IMR-90 (cell line): Measurements from ENCODE around the gene SETX. TPM values are rescaled to one million over a fixed set of nuclear protein-coding genes. Genes with fewer than 3 reads are reported as not detected.

Experiments
- ATAC-seq: fragments of 200-7000 bp; cut with Tn5 transposase; 2 replicates; pipeline ENCODE4 v1.9.1; 2020; ENCODE audit warnings: low read depth, mild to moderate bottlenecking, moderate library complexity
- BruUV-seq: library from RNA; stranded (reverse); fragments of 400-500 nt; replicated peaks from 2 replicates; lab custom pipeline; 2021; lab: Mats Ljungman, UMichigan
- CTCF ChIA-PET: fragments of 300-600 bp; formaldehyde crosslinking; extraction: SDS; loops from one replicate; lab custom pipeline; 2021; ENCODE audit warnings: antibody characterized with exemption; lab: Yijun Ruan, JAX
- POLR2A ChIA-PET: fragments of 300-600 bp; sonication (Branson Sonifier 250); formaldehyde crosslinking; loops from one replicate; lab custom pipeline; 2022; ENCODE audit warnings: antibody characterized with exemption; ENCODE audit not compliant: unreplicated experiment; lab: Charles Lee
- DNase-seq: peaks from one replicate; pipeline ENCODE4 v3.0.0; 2013
- H2AFZ ChIP-seq: replicated peaks from 2 replicates; pipeline ENCODE3; 2013; ENCODE audit warnings: low read length, mild to moderate bottlenecking; ENCODE audit not compliant: poor library complexity
- H2AK5ac ChIP-seq: 2 replicates; pipeline ENCODE4 v1.6.1; 2013; ENCODE audit warnings: low read depth, low read length, inconsistent platforms
- H2AK9ac ChIP-seq: replicated peaks from 2 replicates; pipeline ENCODE3; 2013; ENCODE audit warnings: mild to moderate bottlenecking, low read depth, low read length, moderate library complexity; ENCODE audit not compliant: poor library complexity
- H2BK120ac ChIP-seq: 2 replicates; pipeline ENCODE4 v1.6.1; 2013; ENCODE audit warnings: low read depth, low read length, inconsistent platforms
- H2BK15ac ChIP-seq: 3 replicates; pipeline ENCODE4 v1.6.1; 2013; ENCODE audit warnings: low read depth, low read length, inconsistent platforms
- H2BK20ac ChIP-seq: 2 replicates; pipeline ENCODE4 v1.6.1; 2013; ENCODE audit warnings: low read depth, mild to moderate bottlenecking, inconsistent platforms, low read length, moderate library complexity
- H2BK5ac ChIP-seq: 2 replicates; pipeline ENCODE4 v1.6.1; 2013; ENCODE audit warnings: mild to moderate bottlenecking, low read depth, low read length, inconsistent platforms; ENCODE audit not compliant: poor library complexity, severe bottlenecking
- H3K14ac ChIP-seq: replicated peaks from 2 replicates; pipeline ENCODE4 v1.6.1; 2013; ENCODE audit warnings: low read depth, low read length, inconsistent platforms
- H3K18ac ChIP-seq: 2 replicates; pipeline ENCODE4 v1.6.1; 2013; ENCODE audit warnings: low read depth, low read length, control low read depth
- H3K23ac ChIP-seq: 2 replicates; pipeline ENCODE4 v1.6.1; 2013; ENCODE audit warnings: low read depth, low read length, inconsistent platforms
- H3K27ac ChIP-seq: 2 replicates; pipeline ENCODE4 v1.5.1; 2013; ENCODE audit warnings: mild to moderate bottlenecking, control low read depth, low read length; ENCODE audit not compliant: insufficient read depth
- H3K27me3 ChIP-seq: 2 replicates; pipeline ENCODE4 v1.6.1; 2013; ENCODE audit warnings: low read length; ENCODE audit not compliant: control insufficient read depth, insufficient read depth
- H3K36me3 ChIP-seq: 2 replicates; pipeline ENCODE4 v1.6.1; 2013; ENCODE audit warnings: low read length, mixed read lengths; ENCODE audit not compliant: control insufficient read depth, insufficient read depth
- H3K4ac ChIP-seq: 2 replicates; pipeline ENCODE4 v1.6.1; 2013; ENCODE audit warnings: low read depth, low read length, inconsistent platforms
- H3K4me1 ChIP-seq: 2 replicates; pipeline ENCODE4 v1.6.1; 2013; ENCODE audit warnings: low read length, mixed read lengths; ENCODE audit not compliant: control insufficient read depth, insufficient read depth
- H3K4me2 ChIP-seq: 2 replicates; pipeline ENCODE4 v1.6.1; 2013; ENCODE audit warnings: low read depth, mild to moderate bottlenecking, control low read depth, low read length, moderate library complexity
- H3K4me3 ChIP-seq: 2 replicates; pipeline ENCODE4 v1.5.1; 2013; ENCODE audit warnings: low read depth, mild to moderate bottlenecking, control low read depth, low read length, moderate library complexity; ENCODE audit not compliant: insufficient read depth
- H3K56ac ChIP-seq: 2 replicates; pipeline ENCODE4 v1.6.1; 2013; ENCODE audit warnings: low read length, inconsistent platforms; ENCODE audit not compliant: insufficient read depth; ENCODE audit errors: extremely low read depth
- H3K79me1 ChIP-seq, 2 experiments: 2 replicates each; pipeline ENCODE4 v1.6.1; 2013; ENCODE audit warnings: low read length in 2 of 2, inconsistent platforms in 1 of 2, low read depth in 1 of 2
- H3K9ac ChIP-seq: 2 replicates; pipeline ENCODE4 v1.6.1; 2013; ENCODE audit warnings: low read depth, low read length, control low read depth
- H3K9me1 ChIP-seq: 2 replicates; pipeline ENCODE4 v1.6.1; 2013; ENCODE audit warnings: low read length, inconsistent platforms; ENCODE audit not compliant: insufficient read depth
- H3K9me3 ChIP-seq: 2 replicates; pipeline ENCODE4 v1.6.1; 2013; ENCODE audit warnings: low read length; ENCODE audit not compliant: control insufficient read depth, insufficient read depth
- H4K20me1 ChIP-seq: 2 replicates; pipeline ENCODE4 v1.6.1; 2013; ENCODE audit warnings: low read length, inconsistent platforms; ENCODE audit not compliant: insufficient read depth
- H4K5ac ChIP-seq: 2 replicates; pipeline ENCODE4 v1.6.1; 2013; ENCODE audit warnings: mild to moderate bottlenecking, low read depth, low read length, control low read depth
- H4K8ac ChIP-seq, 2 experiments: 2 replicates each; pipeline ENCODE4 v1.6.1; 2013; ENCODE audit warnings: low read depth in 2 of 2, low read length in 2 of 2, control low read depth in 1 of 2, inconsistent platforms in 1 of 2
- H4K91ac ChIP-seq: 2 replicates; pipeline ENCODE4 v1.6.1; 2013; ENCODE audit warnings: low read depth, low read length, inconsistent platforms; ENCODE audit not compliant: insufficient read depth
- CHD1 ChIP-seq: IDR thresholded peaks from 2 replicates; pipeline ENCODE4 v1.6.1; 2012; ENCODE audit warnings: low read depth, low read length, improper control_type of control experiment
- MXI1 ChIP-seq: IDR thresholded peaks from 2 replicates; pipeline ENCODE4 v1.6.1; 2012; ENCODE audit warnings: low read depth, mild to moderate bottlenecking, low read length, moderate library complexity, borderline replicate concordance
- RAD21 ChIP-seq: IDR thresholded peaks from 2 replicates; pipeline ENCODE4 v1.6.1; 2012; ENCODE audit warnings: low read length, improper control_type of control experiment
- RCOR1 ChIP-seq: IDR thresholded peaks from 2 replicates; pipeline ENCODE4 v1.6.1; 2012; ENCODE audit warnings: mild to moderate bottlenecking, low read length, improper control_type of control experiment; ENCODE audit not compliant: insufficient replicate concordance
- WGBS, 2 experiments: methylation state at CpG; one replicate each; pipeline versions ENCODE4 v1.1.5 to v1.1.7; 2013; ENCODE audit warnings: missing lambda C conversion rate in 2 of 2; ENCODE audit not compliant: insufficient read length in 1 of 2; ENCODE audit errors: extremely low coverage in 2 of 2; 5-methylcytosine and 5-hydroxymethylcytosine counted together
- dilution Hi-C: fragments of 300-500 bp; cut with HindIII; formaldehyde crosslinking; loops from one replicate; pipeline ENCODE4 v1.14.3; 2018; ENCODE audit warnings: low sequenced_read_pairs; ENCODE audit not compliant: unreplicated experiment
- in situ Hi-C: fragments of 300-500 bp; cut with MboI; formaldehyde crosslinking; loops from 3 replicates; pipeline ENCODE4 v1.14.3; 2019; ENCODE audit warnings: low sequenced_read_pairs, inconsistent platforms, mixed read lengths
- intact Hi-C: fragments of 100-400 bp; cut with micrococcal nuclease; formaldehyde crosslinking; loops from 2 replicates; pipeline ENCODE4 v1.10.0; 2022
- polyA plus RNA-seq, 3 experiments: library from polyadenylated mRNA; depleted of rRNA; stranded (reverse); fragments of >200 nt; gene quantifications; 2 replicates each; pipeline ENCODE4 v1.2.3, GENCODE V29; 2012; ENCODE audit warnings: low replicate concordance in 1 of 3
- total RNA-seq: library from RNA; depleted of rRNA; stranded (reverse); fragments of >200 nt; gene quantifications from 2 replicates; pipeline ENCODE4 v1.2.3, GENCODE V29; 2012

The SETX gene
- total and polyA plus RNA-seq, 2 of the 4 experiments (the other 2 are of a cell fraction) = 13.1 to 55.0 TPM

GRCh38 chr9:132309056-132309455 lies 45.7 kb downstream of the SETX start:
- H3K18ac ChIP-seq = no peak overlapping the region
- no peak overlapping the region for H4K5ac ChIP-seq
- no peak overlapping the region for H3K4ac ChIP-seq
- intact Hi-C loops (no loop called here), dilution Hi-C loops (no loop called here), in situ Hi-C loops (no loop called here)
- ATAC-seq (no peak), DNase-seq (no peak)
- no peak overlapping the region for H3K4me2 ChIP-seq
- no peaks in the 10 kb centered on the region for H3K4me1 ChIP-seq
- no TSS peak for BruUV-seq
- H3K27ac ChIP-seq = no peak overlapping the region
- H4K8ac ChIP-seq = no peak overlapping the region
- no peaks in the 10 kb centered on the region for H3K27me3 ChIP-seq
- no peak overlapping the region for H3K14ac ChIP-seq
- no peak overlapping the region for H2BK20ac ChIP-seq
- no peak overlapping the region for H3K4me3 ChIP-seq
- TF ChIP-seq CHD1 = no peak
- no peak for TF ChIP-seq RCOR1
- no peak for TF ChIP-seq RAD21
- TF ChIP-seq MXI1 = no peak
- no peak overlapping the region for H3K23ac ChIP-seq
- ChIA-PET CTCF (no interaction called here), POLR2A (no interaction called here)
- no peak overlapping the region for H2BK15ac ChIP-seq
- no peaks in the 10 kb centered on the region; the same call in 1 of the 2 replicates for H3K9me1 ChIP-seq
- no peak overlapping the region for H3K56ac ChIP-seq
- H2AK5ac ChIP-seq = no peak overlapping the region
- H2AK9ac ChIP-seq = no peak overlapping the region
- peaks cover 30% of the 10 kb centered on the region for H3K36me3 ChIP-seq
- no peak overlapping the region for H4K91ac ChIP-seq
- H3K9ac ChIP-seq = no peak overlapping the region
- peaks cover 39 to 40% of the 10 kb centered on the region in 2 experiments for H3K79me1 ChIP-seq
- no peak overlapping the region for H2BK5ac ChIP-seq
- no peak overlapping the region for H2BK120ac ChIP-seq
- no CpG with 5 or more reads among the region's 5 CpGs for WGBS, 2 experiments
- H3K9me3 ChIP-seq = no peaks in the 10 kb centered on the region
- H4K20me1 ChIP-seq = peaks cover 21% of the 10 kb centered on the region; the same call in 1 of the 2 replicates
- H2AFZ ChIP-seq = no peak overlapping the region
